HEK293 (cell line): ENCODE data around the gene BDNF.
"Not testable (repeated sequence)": the region's sequence is repeated elsewhere in the genome, so short reads cannot be mapped to it uniquely, and the experiment has no call there.

Source experiments
- ZNF16 ChIP-seq: fragments of 450-650 bp; formaldehyde crosslinking; IDR thresholded peaks from 2 replicates; pipeline ENCODE4 v1.5.1; 2016; ENCODE audit warnings: low read depth, missing biosample characterization, missing genetic modification characterization
- ZNF530 ChIP-seq: fragments of 450-650 bp; formaldehyde crosslinking; IDR thresholded peaks from 2 replicates; pipeline ENCODE4 v1.5.1; 2016; ENCODE audit warnings: low read depth, missing biosample characterization, missing genetic modification characterization
- ZNF544 ChIP-seq: fragments of 450-650 bp; formaldehyde crosslinking; IDR thresholded peaks from 2 replicates; pipeline ENCODE4 v1.5.0; 2017; ENCODE audit warnings: missing biosample characterization, missing genetic modification characterization
- TF ChIP-seq, protein P1 (sequence below): fragments of 450-650 bp; formaldehyde crosslinking; IDR thresholded peaks from 2 replicates; pipeline ENCODE4 v1.5.1; 2016; ENCODE audit warnings: missing biosample characterization, missing genetic modification characterization

DNA sequence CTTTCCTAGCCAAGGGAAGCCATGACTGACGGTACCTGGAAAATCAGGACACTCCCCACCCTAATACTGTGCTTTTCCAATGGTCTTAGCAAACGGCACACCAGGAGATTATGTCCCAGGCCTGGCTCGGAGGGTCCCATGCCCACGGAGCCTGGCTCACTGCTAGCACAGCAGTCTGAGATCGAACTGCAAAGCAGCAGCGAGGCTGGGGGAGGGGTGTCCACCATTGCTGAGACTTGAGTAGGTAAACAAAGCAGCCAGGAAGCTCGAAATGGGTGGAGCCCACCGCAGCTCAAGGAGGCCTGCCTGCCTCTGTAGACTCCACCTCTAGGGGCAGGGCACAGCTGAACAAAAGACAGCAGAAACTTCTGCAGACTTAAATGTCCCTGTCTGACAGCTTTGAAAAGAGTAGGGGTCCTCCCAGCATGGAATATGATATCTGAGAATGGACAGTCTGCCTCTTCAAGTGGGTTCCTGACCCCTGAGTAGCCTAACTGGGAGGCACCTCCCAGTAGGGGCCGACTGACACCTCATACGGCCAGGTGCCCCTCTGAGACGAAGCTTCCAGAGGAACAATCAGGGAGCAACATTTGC is 34.6 kb downstream of the BDNF start:
- not testable (repeated sequence) for TF ChIP-seq ZNF530; ZNF544 (tag by site-specific recombination); ZNF16 (tag by site-specific recombination)
- TF ChIP-seq, protein P1, sequence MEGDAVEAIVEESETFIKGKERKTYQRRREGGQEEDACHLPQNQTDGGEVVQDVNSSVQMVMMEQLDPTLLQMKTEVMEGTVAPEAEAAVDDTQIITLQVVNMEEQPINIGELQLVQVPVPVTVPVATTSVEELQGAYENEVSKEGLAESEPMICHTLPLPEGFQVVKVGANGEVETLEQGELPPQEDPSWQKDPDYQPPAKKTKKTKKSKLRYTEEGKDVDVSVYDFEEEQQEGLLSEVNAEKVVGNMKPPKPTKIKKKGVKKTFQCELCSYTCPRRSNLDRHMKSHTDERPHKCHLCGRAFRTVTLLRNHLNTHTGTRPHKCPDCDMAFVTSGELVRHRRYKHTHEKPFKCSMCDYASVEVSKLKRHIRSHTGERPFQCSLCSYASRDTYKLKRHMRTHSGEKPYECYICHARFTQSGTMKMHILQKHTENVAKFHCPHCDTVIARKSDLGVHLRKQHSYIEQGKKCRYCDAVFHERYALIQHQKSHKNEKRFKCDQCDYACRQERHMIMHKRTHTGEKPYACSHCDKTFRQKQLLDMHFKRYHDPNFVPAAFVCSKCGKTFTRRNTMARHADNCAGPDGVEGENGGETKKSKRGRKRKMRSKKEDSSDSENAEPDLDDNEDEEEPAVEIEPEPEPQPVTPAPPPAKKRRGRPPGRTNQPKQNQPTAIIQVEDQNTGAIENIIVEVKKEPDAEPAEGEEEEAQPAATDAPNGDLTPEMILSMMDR (tag by site-specific recombination): not testable (repeated sequence)
